ENCODE measurements around the gene GRIK5. TPM values are rescaled to one million over a fixed set of nuclear protein-coding genes. Genes with fewer than 3 reads are reported as not detected.

GRIK5 gene
- polyA plus RNA-seq, 3 donors: 19.1 to 20.0 (median 19.4) TPM

DNA sequence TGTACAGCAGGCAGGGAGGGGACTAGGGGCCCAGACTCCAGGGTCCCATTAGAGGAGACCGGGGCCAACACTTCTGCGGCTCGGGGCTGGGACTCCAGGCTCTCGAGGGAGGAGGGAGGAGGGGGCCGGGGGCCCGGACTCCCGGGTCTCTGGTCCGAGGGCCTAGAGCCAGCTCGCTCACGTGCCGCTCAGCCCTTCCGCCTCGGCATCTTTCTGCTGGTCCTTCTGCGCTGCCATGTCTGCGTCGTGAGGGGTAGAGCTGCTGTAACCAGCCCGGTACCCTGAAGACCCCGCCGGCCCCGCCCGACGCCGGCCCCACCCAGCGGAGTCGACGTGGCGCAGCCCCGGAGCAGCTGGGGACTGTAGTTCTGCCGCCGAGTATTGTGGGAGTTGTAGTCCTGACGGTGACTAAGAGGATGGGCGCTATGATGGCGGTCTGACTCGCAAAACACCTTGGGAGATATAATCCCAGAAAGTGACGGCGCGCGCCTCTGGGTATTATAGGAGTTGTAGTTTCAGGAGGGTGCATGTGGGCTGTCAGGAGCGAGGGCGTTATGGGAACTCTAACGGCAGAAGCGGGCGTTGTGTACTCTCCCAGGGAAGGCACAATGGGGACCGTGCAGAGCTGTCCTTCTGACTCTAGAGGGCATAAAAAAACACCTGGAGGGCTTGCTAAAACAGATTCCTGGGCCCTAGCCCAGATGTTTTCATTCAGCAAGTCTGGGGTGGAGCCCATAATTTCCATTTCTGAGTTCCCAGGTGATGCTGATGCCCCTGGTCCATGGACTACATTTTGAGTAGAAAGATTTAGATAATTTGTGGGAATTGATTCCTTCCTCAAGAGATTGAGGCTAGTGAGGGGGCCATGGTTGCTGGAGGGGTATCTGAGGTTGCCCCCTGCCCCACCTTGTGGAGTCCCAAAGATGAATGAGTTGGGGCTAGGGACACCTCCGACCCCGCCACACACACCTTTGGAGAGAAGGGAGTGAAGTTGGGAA is 110.7 kb downstream of the GRIK5 start, which contains the start of gene RABAC1:
Gene RABAC1 (minus strand): TSS at position 266 of the 998 bp plus-strand sequence. CDS start 29 bp downstream, at position 237.
- peak; percentile 73 to 89 (median 73) for DNase-seq (ENCODE audit: low read depth in 3 of 3, low spot score in 2 of 3)

DNA sequence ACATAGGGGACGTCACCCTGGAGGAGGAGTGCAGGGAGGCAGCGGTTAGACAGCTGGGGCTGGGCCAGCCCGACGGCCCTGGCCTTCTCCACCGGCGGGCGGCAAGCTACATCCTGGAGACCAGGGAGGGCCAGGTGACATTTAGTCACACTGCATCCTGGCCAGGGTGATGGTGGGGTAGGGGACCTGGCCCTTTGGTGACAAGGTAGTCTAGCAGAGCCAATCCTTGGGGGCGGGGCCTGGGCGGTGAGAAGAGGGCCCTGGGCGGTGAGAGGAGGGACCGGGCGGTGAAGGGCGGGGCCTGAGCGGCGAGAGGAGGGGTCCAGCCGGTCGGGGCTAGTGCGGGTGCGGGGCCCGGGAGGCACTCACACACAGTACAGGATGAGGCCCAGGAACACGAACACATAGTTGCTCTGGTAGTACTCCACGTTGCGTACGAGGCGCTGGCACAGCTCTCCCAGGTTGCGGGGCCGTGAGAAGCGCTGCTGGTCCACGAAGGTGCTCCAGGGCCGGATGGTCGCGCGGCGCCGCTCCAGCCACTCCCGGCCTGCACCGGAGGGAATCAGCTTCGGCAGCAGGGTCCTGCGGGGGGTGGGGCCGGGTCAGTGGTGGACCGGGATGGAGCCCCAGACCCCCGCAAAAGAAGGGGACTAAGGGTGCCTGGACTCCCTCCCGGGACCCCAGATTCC is 111.5 kb downstream of the GRIK5 start:
- peak in 2 of 3 donors; percentile 49 to 69 for DNase-seq (ENCODE audit: low read depth in 3 of 3, low spot score in 2 of 3)

DNA sequence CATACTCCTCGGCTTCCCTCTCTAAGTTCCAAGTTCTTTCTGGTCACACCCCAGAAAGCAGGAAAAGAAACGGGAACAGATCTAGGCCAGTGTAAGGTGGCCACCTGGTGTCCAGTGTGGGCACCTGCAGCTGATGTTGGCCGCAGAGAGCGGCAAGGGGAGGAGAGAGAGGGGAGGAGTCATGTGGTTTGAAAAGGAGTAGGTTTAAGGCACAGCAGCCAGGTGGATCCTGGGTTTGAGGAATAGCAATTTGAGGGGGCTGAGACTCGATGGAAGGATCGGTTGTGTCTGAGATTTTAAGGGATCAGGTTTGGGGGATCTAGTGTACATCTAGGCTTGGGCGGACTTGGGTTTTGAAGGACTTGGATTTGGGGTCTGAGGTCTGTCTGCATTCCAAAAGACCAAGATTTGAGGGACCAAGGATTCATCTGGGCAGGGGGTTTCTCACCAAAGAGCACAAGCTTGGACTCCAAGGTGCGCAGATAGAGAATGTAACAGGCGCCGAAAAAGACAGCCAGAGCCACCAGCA is 112.1 kb downstream of the GRIK5 start:
- DNase-seq (ENCODE audit: low read depth in 3 of 3, low spot score in 2 of 3): peak; percentile 63 to 80 (median 64)

DNA sequence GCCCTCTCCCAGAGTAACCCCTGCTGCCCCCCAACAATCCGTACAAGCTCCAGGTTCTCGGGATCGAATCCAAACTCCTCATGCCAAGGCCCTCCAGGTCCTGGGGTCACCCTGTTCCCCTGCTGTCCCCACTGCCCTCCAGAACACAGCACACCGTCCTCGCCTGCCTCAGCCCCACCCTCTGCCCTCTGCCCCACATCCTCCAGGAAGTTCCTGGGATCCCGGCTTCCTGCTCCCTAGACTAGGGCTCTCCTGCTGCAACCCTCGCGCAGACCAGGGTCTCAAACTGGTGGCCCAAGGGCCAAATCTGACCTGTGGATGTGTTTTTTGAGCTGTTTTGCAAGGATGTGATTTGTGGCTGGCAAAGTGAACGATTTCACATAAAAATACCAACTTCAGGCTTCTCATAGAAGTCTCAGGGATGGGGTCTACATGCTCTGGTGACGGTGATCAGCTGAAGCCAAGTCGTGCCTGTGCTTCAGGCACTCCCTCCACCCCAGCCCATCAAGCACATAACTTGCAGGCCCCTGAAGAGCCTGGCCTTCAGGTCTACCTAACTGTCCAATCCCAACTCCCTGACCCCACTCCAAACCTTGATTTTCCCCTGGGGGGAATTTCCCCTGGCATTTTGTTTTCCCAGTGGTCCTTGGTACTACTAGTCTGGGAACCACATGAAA is 112.7 kb downstream of the GRIK5 start:
- no peak for DNase-seq (ENCODE audit: low read depth in 3 of 3, low spot score in 2 of 3)

DNA sequence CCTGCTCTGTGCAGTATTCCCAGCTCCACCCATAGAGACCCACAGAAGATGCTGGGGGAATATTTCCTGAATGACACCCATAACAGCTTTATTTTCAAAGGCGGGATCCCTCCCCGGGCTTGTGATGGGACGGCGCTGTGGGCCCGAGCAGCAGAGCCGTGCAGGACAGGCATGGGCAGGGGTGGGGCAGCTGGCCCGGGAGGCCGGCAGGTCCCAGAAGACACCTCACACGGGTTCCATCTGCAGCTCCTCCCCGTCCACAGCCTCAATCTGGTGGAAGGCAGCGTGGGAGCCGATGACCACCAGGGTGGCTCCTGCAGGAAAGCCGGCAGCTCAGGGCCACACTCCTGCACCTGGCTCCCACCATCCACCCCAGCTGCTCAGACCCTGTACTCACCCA is 113.4 kb downstream of the GRIK5 start:
- no peak for DNase-seq (ENCODE audit: low read depth in 3 of 3, low spot score in 2 of 3)

DNA sequence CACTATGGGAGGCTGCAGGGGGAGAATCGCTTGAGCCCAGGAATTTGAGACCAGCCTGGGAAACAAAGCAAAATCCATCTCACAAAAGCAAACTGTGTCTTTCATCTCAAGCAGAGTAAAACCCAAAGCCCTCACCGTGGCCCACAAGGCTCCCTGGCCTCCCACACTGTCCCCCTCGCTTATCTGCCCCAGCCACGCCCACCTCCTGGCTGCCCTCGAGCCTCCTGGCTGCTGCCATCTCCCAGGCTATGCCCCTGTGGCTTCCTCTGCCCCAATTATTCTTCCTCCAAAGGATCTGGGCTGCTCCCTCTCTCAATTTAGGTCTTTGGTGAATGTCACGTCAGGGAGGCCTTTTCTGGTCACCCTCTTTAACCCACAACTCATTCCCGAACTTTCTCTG is 114.5 kb downstream of the GRIK5 start:
- no peak for DNase-seq (ENCODE audit: low read depth in 3 of 3, low spot score in 2 of 3)

DNA sequence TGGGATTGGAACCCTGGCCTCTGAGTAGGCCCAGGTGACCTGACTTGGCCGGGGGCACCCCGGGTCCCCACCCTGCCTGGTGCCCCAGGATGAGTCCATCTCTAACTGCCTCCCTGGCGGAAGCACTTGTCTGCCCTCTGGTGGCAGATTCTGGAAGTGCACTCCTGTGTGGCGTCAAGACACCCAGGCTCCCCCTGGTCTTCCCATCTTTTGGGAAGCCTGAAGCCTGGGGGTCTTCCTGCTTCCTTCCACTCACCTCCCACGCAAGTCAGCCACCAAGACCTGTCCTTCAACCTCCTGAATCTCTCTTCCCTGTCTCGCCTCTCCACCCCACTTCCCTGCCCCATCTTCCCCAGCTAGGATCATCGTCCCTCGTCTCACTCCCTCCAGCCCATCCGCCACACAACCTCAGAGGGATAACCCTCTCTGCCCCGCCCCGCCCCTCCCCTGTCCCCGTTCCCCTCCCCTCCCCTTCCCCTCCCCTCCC is 118.3 kb downstream of the GRIK5 start:
- DNase-seq (ENCODE audit: low read depth in 3 of 3, low spot score in 2 of 3): no peak

Other genes starting within 250 kb of the GRIK5 start
- gene LYPD4, start 225.5 kb downstream of the GRIK5 start, polyA plus RNA-seq (ENCODE audit: insufficient read length in 3 of 3): not detected
- gene DMRTC2, start 225.2 kb downstream of the GRIK5 start, polyA plus RNA-seq (ENCODE audit: insufficient read length in 3 of 3): not detected
- 1,000 to 10,000 TPM; 1,197 to 1,314 (median 1,210) TPM for gene RPS19, start 210.0 kb downstream of the GRIK5 start, polyA plus RNA-seq (ENCODE audit: insufficient read length in 3 of 3)
- gene CD79A, start 192.9 kb downstream of the GRIK5 start, polyA plus RNA-seq (ENCODE audit: insufficient read length in 3 of 3): under 1 TPM; 0.61 to 0.87 (median 0.71) TPM
- 10 to 100 TPM; 29.8 to 32.8 (median 30.4) TPM for gene ARHGEF1, start 187.0 kb downstream of the GRIK5 start, polyA plus RNA-seq (ENCODE audit: insufficient read length in 3 of 3)
- under 1 TPM; 0.06 to 0.07 (median 0.06) TPM for gene ERFL, start 141.8 kb downstream of the GRIK5 start, polyA plus RNA-seq (ENCODE audit: insufficient read length in 3 of 3)
- gene RABAC1, start 110.9 kb downstream of the GRIK5 start, polyA plus RNA-seq (ENCODE audit: insufficient read length in 3 of 3): 10 to 100 TPM; 42.3 to 79.3 (median 66.9) TPM
- gene ATP1A3, start 76.0 kb downstream of the GRIK5 start, polyA plus RNA-seq (ENCODE audit: insufficient read length in 3 of 3): under 1 TPM in 1 of 3 donors, not detected in 2; 0.62 TPM
- gene ZNF574, start 6.0 kb upstream of the GRIK5 start, polyA plus RNA-seq (ENCODE audit: insufficient read length in 3 of 3): 10 to 100 TPM; 12.1 to 15.1 (median 14.0) TPM
- gene POU2F2, start 62.2 kb upstream of the GRIK5 start, polyA plus RNA-seq (ENCODE audit: insufficient read length in 3 of 3): 1 to 10 TPM in 2 of 3 donors, under 1 TPM in 1; 0.72 to 1.3 (median 1.1) TPM
- 10 to 100 TPM; 21.8 to 25.7 (median 22.3) TPM for gene DEDD2, start 147.5 kb upstream of the GRIK5 start, polyA plus RNA-seq (ENCODE audit: insufficient read length in 3 of 3)
- gene ZNF526, start 150.1 kb upstream of the GRIK5 start, polyA plus RNA-seq (ENCODE audit: insufficient read length in 3 of 3): 1 to 10 TPM; 7.4 to 8.9 (median 8.3) TPM
- 10 to 100 TPM; 67.9 to 72.6 (median 69.1) TPM for gene GSK3A, start 172.4 kb upstream of the GRIK5 start, polyA plus RNA-seq (ENCODE audit: insufficient read length in 3 of 3)
- 10 to 100 TPM; 50.1 to 63.8 (median 56.2) TPM for gene ERF, start 184.9 kb upstream of the GRIK5 start, polyA plus RNA-seq (ENCODE audit: insufficient read length in 3 of 3)
- gene CIC, start 199.0 kb upstream of the GRIK5 start, polyA plus RNA-seq (ENCODE audit: insufficient read length in 3 of 3): 10 to 100 TPM; 34.0 to 42.0 (median 39.2) TPM
- 1 to 10 TPM in 2 of 3 donors, under 1 TPM in 1; 0.86 to 1.6 (median 1.3) TPM for gene PRR19, start 231.9 kb upstream of the GRIK5 start, polyA plus RNA-seq (ENCODE audit: insufficient read length in 3 of 3)
- gene PAFAH1B3, start 232.4 kb upstream of the GRIK5 start, polyA plus RNA-seq (ENCODE audit: insufficient read length in 3 of 3): 10 to 100 TPM; 77.1 to 83.4 (median 80.5) TPM
- under 1 TPM; 0.61 to 0.97 (median 0.72) TPM for gene TMEM145, start 243.1 kb upstream of the GRIK5 start, polyA plus RNA-seq (ENCODE audit: insufficient read length in 3 of 3)

Measured in right renal cortex interstitium (tissue), 3 donors.